IPS-15b (cell line): Measurements from ENCODE around the gene TOGARAM2.

ENCODE experiments used
- H3K27me3 ChIP-seq: one replicate; pipeline ENCODE4 v1.6.1; 2013; ENCODE audit warnings: low read length; ENCODE audit not compliant: control insufficient read depth, insufficient read depth
- H3K36me3 ChIP-seq: one replicate; pipeline ENCODE4 v1.6.1; 2013; ENCODE audit warnings: low read length; ENCODE audit not compliant: control insufficient read depth, insufficient read depth
- H3K4me1 ChIP-seq: one replicate; pipeline ENCODE4 v1.6.1; 2013; ENCODE audit warnings: mild to moderate bottlenecking, low read length; ENCODE audit not compliant: control insufficient read depth, insufficient read depth
- H3K4me3 ChIP-seq: one replicate; pipeline ENCODE4 v1.5.1; 2013; ENCODE audit warnings: low read depth, low read length
- H3K9ac ChIP-seq: one replicate; pipeline ENCODE4 v1.6.1; 2013; ENCODE audit warnings: low read depth, mild to moderate bottlenecking, low read length
- H3K9me3 ChIP-seq: one replicate; pipeline ENCODE4 v1.6.1; 2013; ENCODE audit warnings: mild to moderate bottlenecking, low read length; ENCODE audit not compliant: control insufficient read depth, insufficient read depth

The TOGARAM2 gene

DNA sequence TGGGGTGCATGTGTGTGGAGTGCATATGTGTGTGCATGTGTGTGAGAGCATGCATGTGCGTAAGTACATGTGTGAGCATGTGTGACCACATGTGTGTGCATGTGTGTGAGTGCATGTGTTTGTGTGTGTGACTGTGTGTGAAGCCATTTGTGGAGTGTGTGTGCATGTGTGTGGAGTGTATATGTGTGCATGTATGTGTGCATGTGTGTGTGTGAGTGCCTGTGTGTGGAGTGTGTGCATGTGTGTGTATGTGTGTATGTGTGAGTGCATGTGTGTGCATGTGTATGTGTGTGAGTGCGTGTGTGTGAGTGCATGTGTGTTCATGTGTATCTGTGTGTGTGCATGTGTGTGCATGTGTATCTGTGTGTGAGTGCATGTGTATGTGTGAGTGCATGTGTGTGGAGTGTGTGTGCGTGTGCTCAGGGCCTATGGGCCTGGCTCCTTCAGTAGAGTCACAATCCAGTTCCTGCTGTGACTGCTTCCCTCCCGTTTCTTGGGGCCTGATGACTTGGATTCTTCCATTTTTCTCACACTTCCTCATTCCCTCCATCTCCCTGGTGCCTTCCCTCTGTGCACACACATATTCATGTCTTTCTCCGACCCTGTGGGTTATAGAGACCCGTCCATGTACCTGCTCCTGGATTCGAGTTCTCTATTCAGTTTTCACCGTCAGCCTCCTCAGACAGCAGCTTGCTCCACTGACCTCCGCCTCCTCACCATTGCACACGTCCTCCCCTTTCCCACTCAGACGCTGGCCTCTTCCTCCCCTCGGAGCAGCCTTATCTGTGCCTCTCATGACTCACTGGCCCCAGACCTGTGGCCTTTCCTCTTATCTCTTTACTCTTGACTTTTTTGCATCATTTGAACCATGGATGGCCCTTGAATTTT, 25.2 kb downstream of the TOGARAM2 start:
- H3K27me3 ChIP-seq, result no peaks in the 10 kb centered on the region
- H3K9ac ChIP-seq, result no peak overlapping the region
- H3K4me3 ChIP-seq, result no peak overlapping the region
- no peaks in the 10 kb centered on the region for H3K36me3 ChIP-seq
- H3K9me3 ChIP-seq, result no peaks in the 10 kb centered on the region
- peaks cover 4% of the 10 kb centered on the region for H3K4me1 ChIP-seq

DNA sequence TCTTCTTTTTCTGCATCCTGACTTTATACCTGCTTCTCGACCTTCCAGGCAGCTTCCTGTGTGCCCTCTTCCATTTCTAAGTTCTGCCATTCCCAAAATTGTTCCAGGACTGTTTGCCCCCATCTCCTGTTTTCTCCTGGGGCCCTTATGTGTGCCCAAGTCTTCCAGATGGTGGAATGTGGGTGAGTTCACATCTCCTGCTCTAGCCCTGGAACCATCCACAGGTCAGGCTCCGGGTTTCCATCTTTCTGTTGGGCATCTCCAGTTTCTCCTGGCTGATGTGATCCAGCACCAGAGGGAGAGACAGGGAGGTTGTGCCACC, 25.8 kb downstream of the TOGARAM2 start:
- Histone ChIP-seq H3K4me1 (peaks cover 4% of the 10 kb centered on the region), H3K9me3 (no peaks in the 10 kb centered on the region), H3K27me3 (no peaks in the 10 kb centered on the region), H3K4me3 (no peak overlapping the region), H3K36me3 (no peaks in the 10 kb centered on the region), H3K9ac (no peak overlapping the region)

DNA sequence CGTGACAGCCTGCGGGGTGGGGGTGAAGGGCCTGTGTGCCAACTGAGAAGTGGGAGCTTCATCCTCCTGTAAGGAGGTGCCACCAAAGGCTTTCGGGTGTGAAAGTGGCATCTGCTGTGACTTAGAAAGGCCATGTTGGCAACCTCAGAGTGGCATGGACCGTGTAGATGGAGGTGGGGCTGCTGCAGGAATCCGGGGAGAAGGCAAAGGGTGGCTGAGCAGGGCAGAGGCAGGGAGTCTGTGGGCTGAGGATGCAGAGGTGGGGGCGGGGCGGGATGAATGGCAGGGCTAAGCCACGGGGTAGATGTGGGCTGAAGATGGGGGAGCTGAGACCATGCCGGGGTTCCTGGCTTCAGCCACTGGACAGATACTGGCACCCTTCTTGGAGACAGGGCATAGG, 28.2 kb downstream of the TOGARAM2 start:
- Histone ChIP-seq H3K4me3 (no peak overlapping the region), H3K27me3 (no peaks in the 10 kb centered on the region), H3K9ac (no peak overlapping the region), H3K36me3 (no peaks in the 10 kb centered on the region), H3K9me3 (no peaks in the 10 kb centered on the region), H3K4me1 (peaks cover 4% of the 10 kb centered on the region)

DNA sequence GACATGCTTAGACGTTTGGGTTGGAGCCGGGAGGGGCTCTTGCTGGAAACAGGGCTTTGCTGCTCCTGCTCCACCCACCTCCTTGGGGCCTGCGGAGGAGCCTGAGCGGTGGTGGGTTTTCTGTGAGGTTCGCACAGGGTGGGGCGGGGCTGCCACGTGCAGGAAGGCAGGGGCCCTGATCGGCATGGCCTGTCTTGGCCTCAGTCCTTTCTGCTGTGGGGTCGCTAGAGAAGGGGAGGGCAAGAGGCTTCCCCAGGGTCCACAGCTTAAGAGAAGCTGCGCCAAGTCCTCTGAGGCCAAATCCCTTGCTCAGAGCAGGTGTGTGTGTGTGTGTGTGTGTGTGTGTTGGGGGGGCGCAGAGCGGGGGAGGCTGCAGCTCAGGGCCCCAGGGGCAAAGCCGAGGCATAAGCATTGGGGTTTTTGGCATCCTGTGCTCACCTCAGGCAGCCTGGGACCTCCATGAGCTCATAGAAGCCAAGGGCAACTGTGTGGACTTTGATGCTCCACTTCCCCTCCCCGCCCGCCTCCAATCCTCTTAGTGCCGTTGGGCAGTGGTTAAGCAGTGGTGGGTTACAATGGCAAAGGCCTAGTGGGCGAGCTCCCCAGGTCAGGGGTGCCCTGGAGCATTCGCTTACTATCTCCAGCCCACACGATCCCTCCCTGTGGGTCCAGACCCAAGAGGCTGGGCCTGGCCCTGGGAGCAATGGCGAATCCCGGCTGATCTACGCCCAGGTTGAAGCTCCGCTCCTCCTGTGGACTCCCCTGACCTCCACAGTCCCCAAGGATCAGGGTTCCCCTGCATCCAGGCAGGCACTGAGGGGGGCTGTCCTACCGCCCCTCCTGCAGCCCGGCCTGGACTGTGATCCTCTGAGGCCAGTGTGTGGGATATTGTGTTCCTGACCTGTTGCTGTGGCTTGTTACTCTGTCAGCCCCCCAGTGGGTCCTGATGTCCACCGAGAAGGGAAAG, 28.9 kb downstream of the TOGARAM2 start:
- H3K9ac ChIP-seq, result no peak overlapping the region
- H3K4me3 ChIP-seq, result no peak overlapping the region
- H3K36me3 ChIP-seq, result no peaks in the 10 kb centered on the region
- no peaks in the 10 kb centered on the region for H3K27me3 ChIP-seq
- no peaks in the 10 kb centered on the region for H3K9me3 ChIP-seq
- peaks cover 4% of the 10 kb centered on the region for H3K4me1 ChIP-seq

DNA sequence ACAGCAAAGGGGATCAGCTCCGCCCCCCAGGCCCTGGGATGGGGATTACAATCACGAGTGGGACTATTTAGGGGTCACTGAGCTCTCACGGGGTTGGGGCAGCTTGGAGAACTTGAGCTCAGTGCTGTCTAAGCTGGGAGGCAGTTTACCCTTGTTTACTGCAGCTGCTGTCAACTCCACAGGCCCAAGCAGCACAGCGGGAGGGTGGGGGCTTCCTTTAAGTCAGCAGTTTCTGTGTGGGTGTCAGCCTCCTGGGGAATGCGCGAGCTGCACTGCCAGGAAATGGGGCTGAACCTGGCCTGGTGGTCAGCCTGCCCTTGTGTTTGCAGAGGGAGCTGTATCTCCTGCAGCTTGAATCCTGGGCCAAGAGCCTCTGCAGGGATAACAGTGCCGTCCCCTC, 29.8 kb downstream of the TOGARAM2 start:
- Histone ChIP-seq H3K4me3 (no peak overlapping the region), H3K27me3 (no peaks in the 10 kb centered on the region), H3K9ac (no peak overlapping the region), H3K4me1 (peaks cover 4% of the 10 kb centered on the region), H3K36me3 (no peaks in the 10 kb centered on the region), H3K9me3 (no peaks in the 10 kb centered on the region)

DNA sequence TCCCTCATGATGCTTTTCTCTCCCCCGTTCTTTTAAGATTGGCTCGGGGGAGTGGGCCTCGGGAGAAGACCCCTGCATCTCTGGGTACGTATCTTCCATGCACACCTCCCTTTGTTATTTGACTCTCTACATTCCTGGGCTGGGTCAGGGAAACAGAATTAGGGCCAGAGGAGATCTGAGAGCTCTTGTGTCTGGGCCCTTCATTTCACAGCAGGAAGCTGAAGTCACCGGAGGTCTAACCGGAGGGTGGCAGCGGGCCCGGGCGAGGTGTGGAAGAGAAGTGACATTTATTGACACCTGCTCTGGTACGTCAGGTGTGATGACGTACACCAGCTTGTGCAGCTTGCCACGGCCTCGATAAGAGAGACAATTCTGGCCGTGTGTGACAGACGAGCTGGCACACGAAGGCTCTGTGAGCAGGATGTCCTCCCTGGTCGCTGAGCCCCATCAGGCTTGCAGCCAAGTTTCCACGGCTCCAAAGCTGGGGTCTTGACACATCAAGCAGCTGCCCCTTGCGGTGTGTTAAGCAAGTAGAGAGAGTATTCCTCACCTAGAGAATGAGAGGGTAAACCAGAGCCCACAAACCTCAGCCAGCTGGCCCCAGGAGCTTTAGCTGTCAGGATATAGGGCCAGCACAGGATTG, 30.4 kb downstream of the TOGARAM2 start:
- H3K36me3 ChIP-seq, result no peaks in the 10 kb centered on the region
- H3K4me1 ChIP-seq, result peaks cover 4% of the 10 kb centered on the region
- H3K9me3 ChIP-seq, result no peaks in the 10 kb centered on the region
- no peak overlapping the region for H3K9ac ChIP-seq
- no peaks in the 10 kb centered on the region for H3K27me3 ChIP-seq
- H3K4me3 ChIP-seq, result no peak overlapping the region

DNA sequence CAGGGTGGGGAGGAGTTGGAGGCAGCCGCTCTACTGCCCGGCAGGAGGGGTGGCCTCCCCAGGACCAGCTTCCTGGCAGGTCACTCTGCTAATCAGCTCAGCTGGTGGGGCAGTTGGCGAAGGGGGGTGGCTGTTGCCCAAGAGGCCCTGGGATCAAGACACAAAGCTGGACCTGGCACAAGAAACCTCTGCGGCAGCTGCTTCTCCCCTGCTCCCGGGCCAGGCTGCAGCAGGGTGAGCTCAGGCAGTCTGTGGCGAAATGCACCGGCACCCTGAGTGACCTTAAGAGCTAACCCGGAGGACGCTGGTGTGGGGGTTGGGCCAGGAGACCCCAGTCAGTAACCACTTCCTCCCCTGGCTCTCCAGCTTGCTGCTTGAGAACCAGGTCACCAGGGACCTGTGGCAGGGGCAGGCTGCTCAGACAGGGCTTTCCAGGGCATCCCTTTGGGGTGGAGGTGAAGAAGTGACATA, 31.1 kb downstream of the TOGARAM2 start:
- peaks cover 4% of the 10 kb centered on the region for H3K4me1 ChIP-seq
- H3K4me3 ChIP-seq, result no peak overlapping the region
- H3K36me3 ChIP-seq, result no peaks in the 10 kb centered on the region
- H3K27me3 ChIP-seq, result no peaks in the 10 kb centered on the region
- H3K9me3 ChIP-seq, result no peaks in the 10 kb centered on the region
- H3K9ac ChIP-seq, result peak overlapping the region; percentile 12

DNA sequence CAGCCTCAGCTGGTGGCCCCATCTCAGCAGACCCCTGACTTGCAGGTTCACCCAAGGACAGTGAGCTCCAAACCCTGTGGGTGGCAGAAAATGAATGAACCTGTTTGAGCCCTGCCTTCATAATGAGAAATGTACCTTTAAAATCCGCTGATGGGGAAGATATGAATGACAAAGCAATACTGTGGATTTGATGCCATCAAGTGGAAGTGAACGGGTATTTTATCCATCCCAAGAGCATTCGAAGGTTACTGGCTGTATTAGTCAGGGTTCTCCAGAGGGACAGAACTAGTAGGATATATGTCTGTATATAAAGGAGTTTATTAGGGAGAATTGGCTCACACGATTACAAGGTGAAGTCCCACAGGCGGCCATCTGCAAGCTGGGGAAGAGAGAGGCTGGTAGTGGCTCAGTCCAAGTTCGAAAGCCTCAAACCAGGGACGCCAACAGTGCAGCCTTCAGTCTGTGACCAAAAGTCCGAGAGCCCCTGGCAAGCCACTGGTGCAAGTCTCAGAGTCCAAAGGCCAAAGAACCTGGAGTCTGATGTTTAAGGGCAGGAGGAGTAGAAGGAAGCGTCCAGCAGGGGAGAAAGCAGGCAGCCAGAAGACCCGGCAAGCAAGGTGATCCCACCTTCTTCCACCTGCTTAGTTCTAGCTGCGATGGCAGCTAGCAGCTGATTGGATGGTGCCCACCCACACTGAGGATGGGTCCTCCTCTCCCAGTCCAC, 32.1 kb downstream of the TOGARAM2 start:
- Histone ChIP-seq H3K9ac (no peak overlapping the region), H3K4me1 (peaks cover 4% of the 10 kb centered on the region), H3K9me3 (no peaks in the 10 kb centered on the region), H3K27me3 (no peaks in the 10 kb centered on the region), H3K4me3 (no peak overlapping the region), H3K36me3 (no peaks in the 10 kb centered on the region)

DNA sequence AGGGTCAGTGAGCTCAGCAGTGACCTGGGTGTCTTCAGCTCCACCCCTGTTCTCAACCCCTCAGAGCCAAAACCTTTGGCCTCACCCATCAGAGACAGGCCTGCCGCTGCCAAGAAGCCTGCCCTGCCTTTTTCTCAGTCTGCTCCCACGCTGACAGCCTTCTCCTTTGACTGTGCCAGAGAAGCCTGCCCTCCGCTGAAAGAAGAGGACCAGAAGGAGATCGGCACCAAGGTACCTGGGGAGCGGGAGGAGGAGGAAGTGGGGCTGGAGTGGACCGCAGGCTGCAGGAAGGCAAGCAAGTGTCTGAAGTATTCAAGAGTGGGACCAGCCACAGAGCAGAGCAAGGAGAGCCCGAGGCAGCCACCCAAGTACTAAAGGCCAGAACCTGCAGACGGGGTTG, 33.2 kb downstream of the TOGARAM2 start:
- Histone ChIP-seq H3K9ac (no peak overlapping the region), H3K4me1 (peaks cover 4% of the 10 kb centered on the region), H3K9me3 (no peaks in the 10 kb centered on the region), H3K27me3 (no peaks in the 10 kb centered on the region), H3K36me3 (no peaks in the 10 kb centered on the region), H3K4me3 (no peak overlapping the region)

DNA sequence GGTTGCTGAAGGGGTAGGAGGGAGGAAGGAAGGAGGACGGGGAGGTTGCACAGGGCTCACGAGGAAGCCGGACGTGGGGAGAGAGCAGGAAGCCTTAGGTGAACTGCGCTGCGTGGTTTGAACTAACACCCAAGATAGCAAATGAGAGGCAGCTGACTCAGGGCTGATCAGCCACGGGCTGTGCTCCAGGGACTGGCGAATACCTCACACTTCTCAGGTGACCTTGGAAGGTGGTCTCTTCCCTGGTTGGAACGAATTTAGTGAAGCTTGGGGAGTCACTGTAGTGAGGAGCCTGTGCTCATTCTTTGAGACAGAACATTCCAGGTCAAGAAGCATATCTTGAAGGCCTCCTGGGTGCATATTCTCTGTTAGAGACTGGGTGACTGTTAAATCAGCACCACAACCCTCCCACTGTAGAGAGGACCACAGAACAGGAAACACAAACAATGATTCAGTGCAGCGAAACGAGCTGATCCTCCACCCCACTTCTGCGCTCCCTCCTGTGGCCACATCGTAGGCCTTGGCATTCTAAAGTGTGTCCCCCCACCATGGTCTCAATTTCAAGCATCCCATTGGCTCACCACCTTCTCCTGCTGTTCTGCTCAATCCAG, 33.8 kb downstream of the TOGARAM2 start:
- Histone ChIP-seq H3K4me1 (peaks cover 4% of the 10 kb centered on the region), H3K9ac (no peak overlapping the region), H3K27me3 (no peaks in the 10 kb centered on the region), H3K36me3 (no peaks in the 10 kb centered on the region), H3K9me3 (no peaks in the 10 kb centered on the region), H3K4me3 (no peak overlapping the region)
